ENCODE data around the gene MYO6. TPM values are rescaled to one million over a fixed set of nuclear protein-coding genes. Genes with fewer than 3 reads are reported as not detected.
"Not testable (repeated sequence)": the region's sequence is repeated elsewhere in the genome, so short reads cannot be mapped to it uniquely, and the experiment has no call there.

Gene MYO6
- 1 to 10 TPM; 1.1 to 1.3 TPM for total RNA-seq

- Mint-ChIP-seq H3K27me3 (peaks cover 41% of the 10 kb centered on the region), H3K4me1 (peaks cover 6% of the 10 kb centered on the region), H3K9me3 (ENCODE audit: low read depth) (no peaks in the 10 kb centered on the region), H3K36me3 (ENCODE audit: low read depth) (no peaks in the 10 kb centered on the region), H3K4me3 (peak within 1 kb of the TSS; percentile 73), H3K27ac (peak within 1 kb of the TSS; percentile 53)
- ChIA-PET POLR2A (no interaction called here), CTCF (no interaction called here)
- ATAC-seq (peak; percentile 84), DNase-seq (peak; percentile 55)
- intact Hi-C loops (cut with DNase I, micrococcal nuclease): loop anchor here in 1 of 2 experiments (2.0 to 5.0 kb wide), 2 partner anchors 82 to 467 kb away; partner anchors contain the start of gene TMEM30A
Measured at GRCh38 chr6:75748743-75749538, at the start of gene MYO6. Gene MYO6 (plus strand): TSS chr6:75749239. CDS start chr6:75817548, 68,309 bp downstream.

GRCh38 chr6:75708334-75708733 lies 40.7 kb upstream of the MYO6 start:
- intact Hi-C loops (cut with DNase I, micrococcal nuclease); H3K9me3 Mint-ChIP-seq (ENCODE audit: low read depth); POLR2A ChIA-PET; CTCF ChIA-PET; H3K27me3 Mint-ChIP-seq; ATAC-seq; H3K4me1 Mint-ChIP-seq; H3K27ac Mint-ChIP-seq; H3K4me3 Mint-ChIP-seq; DNase-seq: not testable (repeated sequence)
- peaks cover 20% of the 10 kb centered on the region for H3K36me3 Mint-ChIP-seq (ENCODE audit: low read depth)

- Mint-ChIP-seq H3K9me3 (ENCODE audit: low read depth) (no peaks in the 10 kb centered on the region), H3K4me1 (no peaks in the 10 kb centered on the region), H3K4me3 (no peak overlapping the region), H3K27me3 (no peaks in the 10 kb centered on the region), H3K36me3 (ENCODE audit: low read depth) (peaks cover 31% of the 10 kb centered on the region), H3K27ac (no peak overlapping the region)
- CTCF ChIA-PET: no interaction called here
- DNase-seq: no peak
- POLR2A ChIA-PET: no interaction called here
- intact Hi-C loops (cut with DNase I, micrococcal nuclease): no loop called here
- ATAC-seq: no peak
Measured at GRCh38 chr6:75711173-75711572, 37.9 kb upstream of the MYO6 start.

DNA sequence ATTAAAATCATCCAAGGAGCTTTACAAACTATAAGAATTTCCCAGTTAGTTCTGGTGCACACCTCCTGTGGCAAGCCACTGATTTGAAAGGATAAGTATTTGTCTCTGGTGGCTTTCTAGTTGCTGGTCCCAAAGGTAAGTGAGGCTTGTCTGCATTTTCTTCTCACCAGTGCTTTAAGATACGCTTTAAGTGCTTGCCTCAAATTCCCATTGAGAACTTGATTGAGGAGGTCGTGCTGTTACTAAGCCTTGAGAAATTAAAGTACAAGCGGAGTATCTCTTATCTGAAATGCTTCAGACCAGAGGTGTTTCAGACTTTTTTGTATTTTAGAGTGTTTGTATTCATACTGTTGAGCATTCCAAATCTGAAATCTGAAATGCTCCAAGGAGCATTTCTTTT lies 29.9 kb upstream of the MYO6 start:
- intact Hi-C loops (cut with DNase I, micrococcal nuclease): no loop called here

GRCh38 chr6:75723382-75723781 lies 25.7 kb upstream of the MYO6 start:
- Mint-ChIP-seq H3K9me3 (ENCODE audit: low read depth) (no peaks in the 10 kb centered on the region), H3K4me1 (no peaks in the 10 kb centered on the region), H3K27ac (no peak overlapping the region), H3K4me3 (no peak overlapping the region), H3K36me3 (ENCODE audit: low read depth) (no peaks in the 10 kb centered on the region), H3K27me3 (no peaks in the 10 kb centered on the region)
- ChIA-PET CTCF (no interaction called here), POLR2A (no interaction called here)
- DNase-seq (no peak), ATAC-seq (no peak)
- intact Hi-C loops (cut with DNase I, micrococcal nuclease): no loop called here

More for the DNA sequence above, 29.9 kb upstream of the MYO6 start:
- Mint-ChIP-seq H3K27me3 (no peaks in the 10 kb centered on the region), H3K27ac (no peak overlapping the region), H3K4me1 (no peaks in the 10 kb centered on the region), H3K4me3 (no peak overlapping the region), H3K9me3 (ENCODE audit: low read depth) (no peaks in the 10 kb centered on the region), H3K36me3 (ENCODE audit: low read depth) (peaks cover 13% of the 10 kb centered on the region)
- DNase-seq (no peak), ATAC-seq (no peak)
- ChIA-PET POLR2A (interaction anchor here (0.6 kb wide), 1 partner anchor 28 kb away, joined by 3 read pairs; no protein-coding TSS in a partner anchor), CTCF (no interaction called here)

GRCh38 chr6:75727206-75727605 lies 21.8 kb upstream of the MYO6 start:
- intact Hi-C loops (cut with DNase I, micrococcal nuclease): no loop called here
- Mint-ChIP-seq H3K27me3 (no peaks in the 10 kb centered on the region), H3K27ac (no peak overlapping the region), H3K4me3 (no peak overlapping the region), H3K9me3 (ENCODE audit: low read depth) (no peaks in the 10 kb centered on the region), H3K4me1 (no peaks in the 10 kb centered on the region), H3K36me3 (ENCODE audit: low read depth) (no peaks in the 10 kb centered on the region)
- ChIA-PET CTCF (no interaction called here), POLR2A (no interaction called here)
- ATAC-seq (no peak), DNase-seq (no peak)

GRCh38 chr6:75731029-75731428 lies 18.0 kb upstream of the MYO6 start:
- CTCF ChIA-PET; ATAC-seq; H3K27me3 Mint-ChIP-seq; intact Hi-C loops (cut with DNase I, micrococcal nuclease); POLR2A ChIA-PET; DNase-seq; H3K4me3 Mint-ChIP-seq; H3K27ac Mint-ChIP-seq; H3K4me1 Mint-ChIP-seq; H3K9me3 Mint-ChIP-seq (ENCODE audit: low read depth); H3K36me3 Mint-ChIP-seq (ENCODE audit: low read depth): not testable (repeated sequence)

GRCh38 chr6:75735491-75736186 lies 13.4 kb upstream of the MYO6 start:
- Mint-ChIP-seq H3K4me3 (no peak overlapping the region), H3K4me1 (no peaks in the 10 kb centered on the region), H3K27me3 (peaks cover 6% of the 10 kb centered on the region), H3K27ac (no peak overlapping the region), H3K9me3 (ENCODE audit: low read depth) (no peaks in the 10 kb centered on the region), H3K36me3 (ENCODE audit: low read depth) (no peaks in the 10 kb centered on the region)
- ChIA-PET CTCF (no interaction called here), POLR2A (no interaction called here)
- DNase-seq: no peak
- no peak for ATAC-seq
- intact Hi-C loops (cut with DNase I, micrococcal nuclease): no loop called here

DNA sequence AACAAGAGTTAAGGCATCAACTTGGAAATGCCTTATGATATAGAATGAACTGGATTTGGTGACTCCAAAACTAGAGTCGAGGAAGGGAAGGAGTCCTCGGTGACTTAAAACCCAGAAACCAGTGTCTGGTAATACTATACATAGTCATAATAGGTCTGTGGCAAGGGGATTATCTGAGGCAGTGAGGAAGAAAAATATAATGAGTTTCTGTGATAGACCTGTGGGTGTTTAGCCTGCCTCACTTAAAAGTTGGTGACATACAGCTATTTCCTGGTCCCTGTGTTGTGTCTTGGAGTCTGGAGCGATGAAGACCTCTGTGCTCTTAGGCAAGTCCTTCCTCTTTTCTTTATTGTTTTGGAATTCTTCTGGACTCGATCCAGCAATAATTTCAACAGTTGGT lies 5.1 kb upstream of the MYO6 start:
- POLR2A ChIA-PET: no interaction called here
- H3K27me3 Mint-ChIP-seq: peaks cover 37% of the 10 kb centered on the region
- H3K27ac Mint-ChIP-seq: no peak overlapping the region
- intact Hi-C loops (cut with DNase I, micrococcal nuclease): no loop called here
- peaks cover 4% of the 10 kb centered on the region for H3K4me1 Mint-ChIP-seq
- ATAC-seq (no peak), DNase-seq (no peak)
- H3K36me3 Mint-ChIP-seq (ENCODE audit: low read depth): no peaks in the 10 kb centered on the region
- CTCF ChIA-PET: no interaction called here
- no peaks in the 10 kb centered on the region for H3K9me3 Mint-ChIP-seq (ENCODE audit: low read depth)
- H3K4me3 Mint-ChIP-seq: no peak overlapping the region

DNA sequence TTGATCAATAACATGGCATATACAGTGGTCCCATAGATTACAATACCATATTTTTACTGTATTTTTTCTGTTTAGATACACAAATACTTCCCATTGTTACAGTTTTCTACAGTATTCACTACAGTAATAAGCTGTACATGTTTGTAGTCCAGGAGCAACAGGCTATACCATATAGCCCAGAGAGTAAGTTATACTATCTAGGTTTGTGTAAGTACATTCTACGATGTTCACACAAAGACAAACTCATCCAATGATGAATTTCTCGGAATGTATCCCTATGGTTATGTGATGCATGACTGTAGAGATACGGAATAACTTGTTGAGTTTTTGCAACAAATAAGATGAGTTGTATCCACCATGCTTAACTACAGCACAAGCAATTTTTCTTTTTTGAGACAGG lies 3.6 kb upstream of the MYO6 start:
- H3K4me1 Mint-ChIP-seq: peaks cover 6% of the 10 kb centered on the region
- peaks cover 39% of the 10 kb centered on the region for H3K27me3 Mint-ChIP-seq
- DNase-seq: no peak
- no peaks in the 10 kb centered on the region for H3K9me3 Mint-ChIP-seq (ENCODE audit: low read depth)
- intact Hi-C loops (cut with DNase I, micrococcal nuclease): loop anchor here in 1 of 2 experiments (5.0 kb wide), 1 partner anchor 463 kb away; the partner anchor contains the start of gene TMEM30A
- ATAC-seq: no peak
- H3K27ac Mint-ChIP-seq: no peak overlapping the region
- POLR2A ChIA-PET: interaction anchor here (0.6 kb wide), 1 partner anchor 149 kb away, joined by 6 read pairs; no protein-coding TSS in a partner anchor
- H3K4me3 Mint-ChIP-seq: no peak overlapping the region
- CTCF ChIA-PET: no interaction called here
- no peaks in the 10 kb centered on the region for H3K36me3 Mint-ChIP-seq (ENCODE audit: low read depth)

DNA sequence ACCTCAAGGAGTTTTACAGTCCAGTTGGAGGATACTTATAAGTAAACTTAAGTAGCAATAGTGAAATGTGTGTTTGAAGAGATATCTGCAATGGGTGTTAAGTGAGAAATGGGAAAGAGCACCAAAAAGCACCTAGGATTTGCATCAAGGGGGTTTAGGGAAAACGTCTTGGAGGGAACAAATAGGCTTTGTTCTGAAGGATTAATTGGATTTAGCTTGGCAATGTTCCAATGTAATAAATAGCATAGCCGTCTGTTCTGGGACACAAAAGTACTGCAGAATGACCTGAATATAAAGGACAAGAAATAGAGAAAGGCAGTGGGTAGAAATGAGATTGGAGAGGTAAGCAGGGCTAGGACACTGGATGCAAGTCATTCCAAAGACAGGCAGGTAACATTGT lies 2.8 kb upstream of the MYO6 start:
- ATAC-seq (no peak), DNase-seq (no peak)
- H3K9me3 Mint-ChIP-seq (ENCODE audit: low read depth): no peaks in the 10 kb centered on the region
- intact Hi-C loops (cut with DNase I, micrococcal nuclease): loop anchor here in 1 of 2 experiments (5.0 kb wide), 1 partner anchor 464 kb away; the partner anchor contains the start of gene TMEM30A
- no peak overlapping the region for H3K4me3 Mint-ChIP-seq
- H3K36me3 Mint-ChIP-seq (ENCODE audit: low read depth): no peaks in the 10 kb centered on the region
- peaks cover 46% of the 10 kb centered on the region for H3K27me3 Mint-ChIP-seq
- H3K4me1 Mint-ChIP-seq: peaks cover 6% of the 10 kb centered on the region
- CTCF ChIA-PET: no interaction called here
- POLR2A ChIA-PET: no interaction called here
- H3K27ac Mint-ChIP-seq: no peak overlapping the region
